K562 (cell line): ENCODE measurements around the gene SLC4A2. TPM values are rescaled to one million over a fixed set of nuclear protein-coding genes. Genes with fewer than 3 reads are reported as not detected.
A peak's percentile ranks its signal among the peaks of the same experiment; 100 is the strongest.

ENCODE experiments used
- CUX1 ChIP-seq: fragments of 200-800 bp; sonication (Bioruptor generic); IDR thresholded peaks from 2 replicates; pipeline ENCODE4 v1.6.1; 2016; ENCODE audit warnings: missing genetic modification characterization, missing compliant biosample characterization
- FOXO4 ChIP-seq: fragments of 450-650 bp; formaldehyde crosslinking; IDR thresholded peaks from 2 replicates; pipeline ENCODE4 v1.4.0; 2020; ENCODE audit warnings: mild to moderate bottlenecking, moderate library complexity
- MYC ChIP-seq, 2 experiments: fragments of 250-450 bp in 1 of 2; sonication (Bioruptor Pico) in 1 of 2; IDR thresholded peaks; 2 replicates each; pipeline versions ENCODE4 v1.5.1 to v1.6.1; 2012 to 2021; ENCODE audit warnings: low read depth in 2 of 2, borderline replicate concordance in 1 of 2, improper control_type of control experiment in 1 of 2, low read length in 1 of 2, mild to moderate bottlenecking in 1 of 2, moderate library complexity in 1 of 2
- TBL1XR1 ChIP-seq, 2 experiments: IDR thresholded peaks; 2 replicates each; pipeline ENCODE4 v1.6.1; 2012; ENCODE audit warnings: improper control_type of control experiment in 2 of 2, low read length in 2 of 2, mild to moderate bottlenecking in 1 of 2
- TEAD2 ChIP-seq: fragments of 450-650 bp; IDR thresholded peaks from 2 replicates; pipeline ENCODE4 v1.6.1; 2016; ENCODE audit warnings: missing genetic modification characterization, control low read depth, missing compliant biosample characterization
- ZNF586 ChIP-seq: fragments of 450-650 bp; formaldehyde crosslinking; conservative IDR thresholded peaks from 2 replicates; pipeline ENCODE4 v1.4.0; 2020; ENCODE audit warnings: mild to moderate bottlenecking, moderate library complexity
- ZNF589 ChIP-seq: fragments of 200-800 bp; sonication (Bioruptor generic); IDR thresholded peaks from 2 replicates; pipeline ENCODE4 v1.6.1; 2016; ENCODE audit warnings: low read depth, missing genetic modification characterization, missing compliant biosample characterization
- polyA plus RNA-seq, 8 experiments: library from polyadenylated mRNA; depleted of rRNA in 4 of 8; stranded (reverse) in 5 of 8; unstranded in 3 of 8; fragments of >200 nt; fragmentation: Nextera tagmentation in 2 of 8; fragmentation: Illumina TruSeq in 1 of 8; extraction: Ambion mirVana in 2 of 8; extraction: Trizol in 1 of 8; gene quantifications; 2 replicates each; pipeline versions ENCODE4 v1.2.1 to v1.2.3, GENCODE V29; 2011 to 2014; ENCODE audit warnings: inconsistent platforms in 1 of 8, missing spikeins in 1 of 8
- total RNA-seq, 7 experiments: library from RNA; depleted of rRNA in 6 of 7; stranded (reverse); fragments of >200 nt in 6 of 7; fragmentation: Illumina TruSeq in 2 of 7; extraction: Trizol in 2 of 7; gene quantifications; 2 replicates each; pipeline versions ENCODE4 v1.2.1 to v1.2.3, GENCODE V29; 2011 to 2021; ENCODE audit warnings: low replicate concordance in 1 of 7
- TF ChIP-seq, protein P1 (sequence below): fragments of 200-800 bp; sonication (Bioruptor generic); IDR thresholded peaks from 2 replicates; pipeline ENCODE4 v1.6.1; 2017; ENCODE audit warnings: missing genetic modification characterization, missing compliant biosample characterization
- TF ChIP-seq, protein P2 (sequence below): fragments of 250-450 bp; sonication (Bioruptor Pico); IDR thresholded peaks from 2 replicates; pipeline ENCODE4 v1.8.0; 2022; ENCODE audit warnings: moderate library complexity, mild to moderate bottlenecking, inconsistent platforms
- TF ChIP-seq, protein P3 (sequence below): fragments of 450-650 bp; IDR thresholded peaks from 2 replicates; pipeline ENCODE4 v1.6.1; 2016; ENCODE audit warnings: low read depth, mild to moderate bottlenecking, moderate library complexity

Gene SLC4A2
- total and polyA plus RNA-seq, 9 of the 15 experiments (the other 6 are each of a cell fraction or from before 2014, with no cell fraction given) = 11.4 to 375 (median 130) TPM

DNA sequence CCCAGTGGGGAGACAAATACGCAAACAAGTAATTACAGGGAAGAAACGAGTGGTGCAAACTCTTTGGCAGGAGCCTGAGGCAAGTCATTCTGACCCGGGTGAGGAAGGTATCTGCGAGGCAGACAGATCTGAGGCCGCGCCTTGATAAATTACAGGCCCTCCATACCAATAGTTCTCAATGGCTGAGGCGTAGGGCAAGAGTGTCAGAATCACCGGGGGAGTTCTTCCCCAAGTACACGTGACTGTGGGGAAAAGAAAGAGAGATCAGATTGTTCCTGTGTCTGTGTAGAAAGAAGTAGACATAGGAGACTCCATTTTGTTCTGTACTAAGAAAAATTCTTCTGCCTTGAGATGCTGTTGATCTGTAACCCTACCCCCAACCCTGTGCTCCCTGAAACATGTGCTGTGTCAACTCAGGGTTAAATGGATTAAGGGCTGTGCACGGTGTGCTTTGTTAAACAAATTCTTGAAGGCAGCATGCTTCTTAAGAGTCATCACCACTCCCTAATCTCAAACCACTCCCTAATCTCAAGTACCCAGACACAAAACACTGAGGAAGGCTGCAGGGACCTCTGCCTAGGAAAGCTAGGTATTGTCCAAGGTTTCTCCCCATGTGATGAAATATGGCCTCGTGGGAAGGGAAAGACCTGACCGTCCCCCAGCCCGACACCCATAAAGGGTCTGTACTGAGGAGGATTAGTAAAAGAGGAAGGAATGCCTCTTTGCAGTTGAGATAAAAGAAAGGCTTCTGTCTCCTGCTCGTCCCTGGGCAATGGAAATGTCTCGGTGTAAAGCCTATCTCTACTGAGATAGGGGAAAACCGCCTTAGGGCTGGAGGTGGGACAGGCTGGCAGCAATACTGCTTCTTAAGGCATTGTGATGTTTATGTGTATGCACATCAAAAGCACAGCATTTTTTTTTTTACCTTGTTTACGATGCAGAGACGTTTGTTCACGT, 32.3 kb upstream of the SLC4A2 start (continued):
- TF ChIP-seq, protein P1, sequence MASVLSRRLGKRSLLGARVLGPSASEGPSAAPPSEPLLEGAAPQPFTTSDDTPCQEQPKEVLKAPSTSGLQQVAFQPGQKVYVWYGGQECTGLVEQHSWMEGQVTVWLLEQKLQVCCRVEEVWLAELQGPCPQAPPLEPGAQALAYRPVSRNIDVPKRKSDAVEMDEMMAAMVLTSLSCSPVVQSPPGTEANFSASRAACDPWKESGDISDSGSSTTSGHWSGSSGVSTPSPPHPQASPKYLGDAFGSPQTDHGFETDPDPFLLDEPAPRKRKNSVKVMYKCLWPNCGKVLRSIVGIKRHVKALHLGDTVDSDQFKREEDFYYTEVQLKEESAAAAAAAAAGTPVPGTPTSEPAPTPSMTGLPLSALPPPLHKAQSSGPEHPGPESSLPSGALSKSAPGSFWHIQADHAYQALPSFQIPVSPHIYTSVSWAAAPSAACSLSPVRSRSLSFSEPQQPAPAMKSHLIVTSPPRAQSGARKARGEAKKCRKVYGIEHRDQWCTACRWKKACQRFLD = peak; percentile 99
- TF ChIP-seq TEAD2 (tag) = peak; percentile 81
- TF ChIP-seq, protein P2, sequence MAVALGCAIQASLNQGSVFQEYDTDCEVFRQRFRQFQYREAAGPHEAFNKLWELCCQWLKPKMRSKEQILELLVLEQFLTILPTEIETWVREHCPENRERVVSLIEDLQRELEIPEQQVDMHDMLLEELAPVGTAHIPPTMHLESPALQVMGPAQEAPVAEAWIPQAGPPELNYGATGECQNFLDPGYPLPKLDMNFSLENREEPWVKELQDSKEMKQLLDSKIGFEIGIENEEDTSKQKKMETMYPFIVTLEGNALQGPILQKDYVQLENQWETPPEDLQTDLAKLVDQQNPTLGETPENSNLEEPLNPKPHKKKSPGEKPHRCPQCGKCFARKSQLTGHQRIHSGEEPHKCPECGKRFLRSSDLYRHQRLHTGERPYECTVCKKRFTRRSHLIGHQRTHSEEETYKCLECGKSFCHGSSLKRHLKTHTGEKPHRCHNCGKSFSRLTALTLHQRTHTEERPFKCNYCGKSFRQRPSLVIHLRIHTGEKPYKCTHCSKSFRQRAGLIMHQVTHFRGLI = peak; percentile 94
- peak; percentile 45; the same call in 1 of the 2 replicates for TF ChIP-seq MYC (IDR thresholded peaks at IDR 0.05; ENCODE audit: low read depth, low read length)
- TF ChIP-seq MYC (CRISPR knock-in tag; IDR thresholded peaks at IDR 0.05; ENCODE audit: borderline replicate concordance, low read depth) = peak; percentile 92; the same call in 1 of the 2 replicates
- TF ChIP-seq ZNF586 = peak; percentile 70; the same call in 1 of the 2 replicates
- TF ChIP-seq, protein P3, sequence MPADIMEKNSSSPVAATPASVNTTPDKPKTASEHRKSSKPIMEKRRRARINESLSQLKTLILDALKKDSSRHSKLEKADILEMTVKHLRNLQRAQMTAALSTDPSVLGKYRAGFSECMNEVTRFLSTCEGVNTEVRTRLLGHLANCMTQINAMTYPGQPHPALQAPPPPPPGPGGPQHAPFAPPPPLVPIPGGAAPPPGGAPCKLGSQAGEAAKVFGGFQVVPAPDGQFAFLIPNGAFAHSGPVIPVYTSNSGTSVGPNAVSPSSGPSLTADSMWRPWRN = peak; percentile 55
- TF ChIP-seq ZNF589 (CRISPR knock-in tag) = peak; percentile 97
- 0 out of 2 replicates have a peak, but pooled peaks have one; percentile 23 for TF ChIP-seq FOXO4 (CRISPR knock-in tag)
- TF ChIP-seq TBL1XR1 (IDR thresholded peaks at IDR 0.05; ENCODE audit: low read length in 2 of 2) = peak; percentile 3 to 13; a peak in 2 of 4 replicates
- peak; percentile 88 for TF ChIP-seq CUX1 (CRISPR knock-in tag)
